Immature natural killer cell (primary cell): ENCODE data around the gene VAMP4. TPM values are rescaled to one million over a fixed set of nuclear protein-coding genes. Genes with fewer than 3 reads are reported as not detected.
"Not testable (repeated sequence)": the region's sequence is repeated elsewhere in the genome, so short reads cannot be mapped to it uniquely, and the experiment has no call there.

Source experiments
- DNase-seq, 3 donors: peaks; one replicate each; pipeline ENCODE4 v3.0.0; 2022; ENCODE audit warnings: mixed read lengths in 1 of 3
- H3K27ac Mint-ChIP-seq, 6 donors: one replicate each; pipeline ENCODE4 v1.8.0; 2020; ENCODE audit warnings: mixed read lengths in 6 of 6, mild to moderate bottlenecking in 5 of 6, inconsistent platforms in 4 of 6, moderate library complexity in 3 of 6
- H3K27me3 Mint-ChIP-seq, 3 donors: one replicate each; pipeline ENCODE4 v1.8.0; 2020 to 2021; ENCODE audit warnings: low read depth in 3 of 3, mild to moderate bottlenecking in 3 of 3, mixed read lengths in 3 of 3, moderate library complexity in 3 of 3, inconsistent platforms in 1 of 3
- H3K36me3 Mint-ChIP-seq, 3 donors: one replicate each; pipeline ENCODE4 v1.8.0; 2020; ENCODE audit warnings: mixed read lengths in 3 of 3, inconsistent platforms in 2 of 3, mild to moderate bottlenecking in 2 of 3
- H3K4me1 Mint-ChIP-seq, 2 donors: one replicate each; pipeline ENCODE4 v1.8.0; 2020; ENCODE audit warnings: inconsistent platforms in 2 of 2, mild to moderate bottlenecking in 2 of 2, mixed read lengths in 2 of 2, moderate library complexity in 1 of 2
- H3K4me3 Mint-ChIP-seq, 5 donors: one replicate each; pipeline ENCODE4 v1.8.0; 2020; ENCODE audit warnings: mild to moderate bottlenecking in 5 of 5, mixed read lengths in 5 of 5, inconsistent platforms in 3 of 5, moderate library complexity in 3 of 5
- H3K9me3 Mint-ChIP-seq, 6 donors: one replicate each; pipeline ENCODE4 v1.8.0; 2020; ENCODE audit warnings: mild to moderate bottlenecking in 6 of 6, mixed read lengths in 6 of 6, inconsistent platforms in 4 of 6, moderate library complexity in 3 of 6
- polyA plus RNA-seq, 3 donors: library from polyadenylated mRNA; unstranded; fragments of 300-500 nt; fragmentation: Illumina TruSeq; gene quantifications; one replicate each; pipeline ENCODE4 v1.2.3, GENCODE V29; 2021

The VAMP4 gene
- polyA plus RNA-seq, 3 donors from 2014 or later: 21.7 to 31.1 (median 24.0) TPM

DNA sequence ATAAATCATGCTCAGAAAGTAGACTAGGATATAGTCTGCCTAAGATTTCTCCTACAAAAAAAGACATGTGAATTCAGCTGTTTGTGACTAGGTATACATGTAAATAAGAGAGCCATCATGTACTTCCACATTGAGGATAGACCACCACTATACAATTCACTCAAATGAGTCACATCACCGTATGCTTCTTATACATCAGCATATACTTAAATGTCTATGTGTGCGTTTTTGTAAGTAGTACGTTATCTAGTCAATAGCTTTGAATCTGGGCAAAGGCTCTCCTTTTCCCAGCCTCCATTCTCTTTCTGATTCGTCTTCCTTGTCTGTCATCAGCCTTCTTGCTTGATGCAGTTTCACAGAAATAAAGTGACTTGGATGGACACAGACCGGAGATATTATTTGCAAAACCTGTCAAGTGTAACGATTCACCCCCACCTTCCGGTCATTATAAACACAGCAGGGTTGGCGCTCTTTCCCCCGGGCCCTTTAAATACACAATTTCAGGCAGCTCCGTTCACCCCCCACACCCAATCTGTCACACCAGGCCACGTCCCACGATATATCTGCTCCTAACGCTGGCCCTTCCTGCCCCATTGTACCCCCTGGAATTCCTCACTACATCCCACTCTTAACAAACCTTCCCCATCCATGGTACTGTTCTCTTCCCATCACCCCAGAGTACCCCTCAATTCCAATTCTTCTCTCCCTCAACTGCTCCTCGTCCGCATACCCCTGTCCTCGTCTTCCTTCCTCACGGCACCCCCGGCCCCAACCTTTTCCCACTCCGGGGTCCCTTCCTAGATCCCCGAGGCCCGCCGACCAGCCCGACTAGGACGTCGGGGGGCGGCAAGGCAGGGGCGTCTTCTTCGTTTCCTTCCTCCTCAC is 636 bp downstream of the VAMP4 start:
- Mint-ChIP-seq H3K36me3 (peaks cover 4 to 5% (median 4%) of the 10 kb centered on the region in 3 donors), H3K27ac (peak overlapping the region; percentile 97 to 100 (median 98)), H3K4me1 (peaks cover 49 to 54% of the 10 kb centered on the region in 2 donors), H3K27me3 (peaks cover 3 to 7% (median 5%) of the 10 kb centered on the region in 3 donors), H3K4me3 (peak overlapping the region; percentile 94 to 99 (median 97)), H3K9me3 (no peaks in the 10 kb centered on the region)
- peak; percentile 41 to 48 (median 44) for DNase-seq

DNA sequence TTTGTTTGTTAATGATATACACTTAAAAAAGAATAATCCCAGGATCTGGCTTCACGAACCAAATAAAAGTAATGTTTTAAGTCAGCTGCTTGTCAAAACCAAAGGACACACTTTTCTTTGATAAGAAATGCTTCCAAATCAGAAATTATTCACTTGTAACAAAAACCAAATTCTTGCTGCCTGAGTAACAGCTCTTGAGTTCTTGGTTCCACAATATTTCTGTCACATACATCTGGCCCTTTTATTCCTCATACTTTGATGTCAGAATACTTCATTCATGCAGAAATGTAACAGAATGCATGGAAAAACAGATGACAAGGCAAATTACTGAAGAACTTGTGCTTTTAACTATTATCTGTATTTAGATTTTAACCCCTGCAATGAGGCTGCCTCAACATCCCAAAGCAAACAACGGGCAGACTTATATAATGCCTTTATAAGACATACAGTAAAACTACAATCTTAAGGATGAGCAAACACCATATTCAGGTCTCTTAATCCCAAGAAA is 1.5 kb downstream of the VAMP4 start:
- DNase-seq: no peak
- Mint-ChIP-seq H3K4me1 (peaks cover 50 to 56% of the 10 kb centered on the region in 2 donors), H3K4me3 (peak overlapping the region; percentile 94 to 99 (median 97)), H3K9me3 (no peaks in the 10 kb centered on the region), H3K36me3 (peaks cover 4 to 12% (median 6%) of the 10 kb centered on the region in 3 donors), H3K27me3 (peaks cover 3 to 7% (median 5%) of the 10 kb centered on the region in 3 donors), H3K27ac (peak overlapping the region; percentile 51 to 100 (median 88))

DNA sequence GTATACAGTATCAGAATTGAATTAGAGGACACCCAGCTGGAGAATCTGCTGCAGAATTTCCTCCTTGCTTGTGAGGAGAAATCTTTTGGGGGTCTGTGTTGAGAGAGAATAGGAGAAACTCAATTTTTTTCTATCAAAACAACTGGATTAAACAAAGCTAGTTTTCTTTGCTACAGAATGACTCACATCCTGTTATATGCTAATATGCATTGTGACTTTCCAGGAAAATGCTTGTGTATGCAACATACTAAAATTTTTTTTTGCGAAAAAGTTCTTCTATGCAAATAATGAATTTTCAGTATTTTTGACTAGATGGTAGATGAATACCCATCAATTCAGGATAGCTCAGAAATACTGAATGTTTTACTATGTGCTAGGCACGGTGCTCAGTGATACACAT is 2.2 kb downstream of the VAMP4 start:
- DNase-seq: no peak
- Mint-ChIP-seq H3K4me1 (peaks cover 53 to 61% of the 10 kb centered on the region in 2 donors), H3K9me3 (no peaks in the 10 kb centered on the region), H3K27ac (peak overlapping the region in 5 of 6 donors; percentile 68 to 100 (median 97)), H3K36me3 (peaks cover 4 to 14% (median 8%) of the 10 kb centered on the region in 3 donors), H3K4me3 (peak overlapping the region; percentile 5 to 99 (median 96)), H3K27me3 (peaks cover 3 to 7% (median 5%) of the 10 kb centered on the region in 3 donors)

DNA sequence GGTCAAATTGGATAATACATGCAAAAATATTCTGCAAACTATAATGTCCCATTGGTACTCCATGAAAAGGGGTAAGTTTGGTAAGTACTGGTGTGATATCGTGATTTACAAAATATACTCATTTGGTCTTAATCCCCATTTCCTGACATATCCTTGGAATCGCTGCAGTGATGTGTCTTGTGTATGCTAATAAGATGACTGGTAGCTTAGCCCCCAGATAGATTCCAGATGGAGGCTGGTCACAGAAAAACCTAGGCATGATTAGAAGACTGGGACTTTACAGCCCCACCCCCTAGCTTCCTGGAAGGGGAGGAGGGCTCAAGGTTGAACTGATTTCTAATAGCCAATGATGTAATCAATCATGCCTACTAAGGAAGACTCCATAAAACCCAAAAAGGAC is 3.0 kb downstream of the VAMP4 start:
- Mint-ChIP-seq H3K36me3 (peaks cover 4 to 14% (median 8%) of the 10 kb centered on the region in 3 donors), H3K9me3 (no peaks in the 10 kb centered on the region), H3K4me1 (peaks cover 51 to 61% of the 10 kb centered on the region in 2 donors), H3K27ac (peak overlapping the region in 4 of 6 donors; percentile 17 to 97 (median 74)), H3K4me3 (peak overlapping the region in 2 of 5 donors; percentile 37 to 96), H3K27me3 (peaks cover 3 to 7% (median 5%) of the 10 kb centered on the region in 3 donors)
- DNase-seq: no peak

DNA sequence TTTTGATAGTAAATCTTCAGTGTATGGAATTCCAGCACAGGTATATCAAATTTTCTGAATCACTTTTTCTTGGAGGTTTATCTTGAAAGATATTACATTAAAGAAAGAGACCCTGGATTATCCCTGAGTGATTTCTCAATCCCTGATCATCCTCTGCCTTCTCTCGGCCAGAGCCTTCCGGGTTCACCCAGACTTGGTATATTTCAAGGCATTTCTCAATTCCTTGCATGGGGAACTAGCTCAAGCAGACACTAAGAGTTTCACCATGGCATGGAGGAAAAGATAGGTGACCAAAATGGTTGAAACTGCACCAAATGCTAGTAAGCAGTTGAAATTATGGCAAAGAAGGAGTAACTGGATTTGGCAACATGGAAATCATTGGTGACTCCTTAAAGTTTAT is 5.7 kb downstream of the VAMP4 start:
- no peak for DNase-seq
- H3K4me3 Mint-ChIP-seq: no peak overlapping the region
- no peaks in the 10 kb centered on the region for H3K9me3 Mint-ChIP-seq
- H3K36me3 Mint-ChIP-seq: peaks cover 7 to 14% (median 8%) of the 10 kb centered on the region in 3 donors
- H3K27ac Mint-ChIP-seq: no peak overlapping the region
- H3K27me3 Mint-ChIP-seq: peaks cover 0 to 2% (median 0%) of the 10 kb centered on the region in 3 donors
- H3K4me1 Mint-ChIP-seq: peaks cover 31 to 52% of the 10 kb centered on the region in 2 donors

DNA sequence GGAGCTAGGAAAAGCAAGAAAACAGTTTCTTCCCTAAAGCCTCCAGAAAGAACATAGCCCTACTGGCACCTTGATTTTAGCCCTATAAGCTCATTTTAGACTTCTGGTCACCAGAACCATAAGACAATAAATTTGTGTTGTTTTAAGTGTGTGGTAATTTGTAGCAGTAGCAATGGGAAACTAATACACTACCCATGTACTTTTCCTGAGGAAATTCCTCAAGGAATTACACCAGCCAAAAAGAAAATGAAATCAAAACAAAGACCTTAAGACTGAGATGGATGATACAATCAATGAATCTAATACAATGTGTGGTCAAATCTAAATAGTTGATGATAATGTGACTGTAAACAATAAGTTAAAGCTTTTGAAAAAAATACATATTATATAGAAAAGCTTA is 11.8 kb downstream of the VAMP4 start:
- H3K9me3 Mint-ChIP-seq: no peaks in the 10 kb centered on the region
- peaks cover 2 to 34% of the 10 kb centered on the region in 2 donors for H3K4me1 Mint-ChIP-seq
- no peak overlapping the region for H3K4me3 Mint-ChIP-seq
- no peak overlapping the region for H3K27ac Mint-ChIP-seq
- H3K27me3 Mint-ChIP-seq: no peaks in the 10 kb centered on the region
- DNase-seq: no peak
- H3K36me3 Mint-ChIP-seq: peaks cover 18 to 27% (median 21%) of the 10 kb centered on the region in 3 donors

DNA sequence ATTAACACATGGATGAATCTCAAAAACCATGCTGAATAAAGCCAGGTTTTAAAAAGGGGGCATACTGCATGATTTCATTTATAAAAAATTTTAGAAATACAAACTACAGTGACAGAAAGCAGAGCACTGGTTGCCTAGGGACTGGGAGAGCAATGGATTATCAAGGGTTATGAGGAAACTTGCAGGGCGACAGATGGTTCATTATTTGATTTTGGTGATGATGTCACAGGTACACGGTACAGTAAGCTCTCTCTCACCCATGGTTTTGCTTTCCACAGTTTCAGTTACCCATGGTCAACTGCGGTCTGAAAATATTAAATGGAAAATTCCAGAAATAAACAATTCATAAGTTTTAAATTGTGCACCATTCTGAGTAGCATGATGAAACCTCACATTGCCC is 14.1 kb downstream of the VAMP4 start:
- no peak overlapping the region for H3K4me3 Mint-ChIP-seq
- no peak for DNase-seq
- no peaks in the 10 kb centered on the region for H3K27me3 Mint-ChIP-seq
- H3K4me1 Mint-ChIP-seq: peaks cover 2 to 32% of the 10 kb centered on the region in 2 donors
- peak overlapping the region in 2 of 6 donors; percentile 50 to 58 for H3K27ac Mint-ChIP-seq
- H3K9me3 Mint-ChIP-seq: peaks cover 7 to 13% (median 11%) of the 10 kb centered on the region in 6 donors
- peaks cover 31 to 41% (median 32%) of the 10 kb centered on the region in 3 donors for H3K36me3 Mint-ChIP-seq

DNA sequence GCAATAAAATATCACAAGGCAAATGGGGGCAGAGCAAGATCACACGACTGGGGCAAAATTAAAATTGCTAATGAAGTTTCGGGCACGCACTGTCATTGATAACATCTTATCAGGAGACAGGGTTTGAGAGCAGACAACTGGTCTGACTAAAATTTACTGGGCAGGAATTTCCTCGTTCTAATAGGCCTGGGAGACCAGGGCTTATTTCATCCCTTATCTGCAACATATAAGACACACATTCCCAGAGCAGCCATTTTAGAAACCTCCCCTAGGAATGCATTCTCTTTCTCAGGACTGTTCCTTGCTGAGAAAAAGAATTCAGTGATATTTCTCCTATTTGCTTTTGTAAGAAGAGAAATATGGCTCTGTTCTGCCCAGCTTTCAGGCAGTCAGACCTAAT is 18.7 kb downstream of the VAMP4 start:
- Mint-ChIP-seq H3K4me1 (peaks cover 11 to 24% of the 10 kb centered on the region in 2 donors), H3K36me3 (peaks cover 36 to 57% (median 45%) of the 10 kb centered on the region in 3 donors), H3K9me3 (peaks cover 13 to 21% (median 17%) of the 10 kb centered on the region in 6 donors)
- H3K4me3 Mint-ChIP-seq, H3K27me3 Mint-ChIP-seq, H3K27ac Mint-ChIP-seq, DNase-seq: not testable (repeated sequence)

DNA sequence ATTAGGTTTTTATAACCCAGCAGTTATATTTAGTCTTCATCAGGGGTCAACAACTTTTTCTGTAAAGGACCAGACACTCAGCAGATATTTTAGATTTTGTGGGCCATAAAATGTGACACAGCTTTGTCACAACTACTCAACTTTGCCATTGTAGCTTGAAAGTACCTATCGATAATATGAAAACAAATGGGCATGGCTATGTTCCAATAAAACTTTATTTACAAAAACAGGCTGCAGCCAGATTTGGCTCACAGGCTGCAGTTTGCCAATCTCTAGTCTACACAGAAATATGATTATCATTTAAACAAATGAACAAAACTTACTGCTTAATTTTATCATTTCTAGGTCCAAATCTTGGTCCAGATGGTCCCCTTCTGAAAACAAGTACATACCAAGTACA is 23.0 kb downstream of the VAMP4 start:
- Mint-ChIP-seq H3K27me3 (no peaks in the 10 kb centered on the region), H3K27ac (no peak overlapping the region)

DNA sequence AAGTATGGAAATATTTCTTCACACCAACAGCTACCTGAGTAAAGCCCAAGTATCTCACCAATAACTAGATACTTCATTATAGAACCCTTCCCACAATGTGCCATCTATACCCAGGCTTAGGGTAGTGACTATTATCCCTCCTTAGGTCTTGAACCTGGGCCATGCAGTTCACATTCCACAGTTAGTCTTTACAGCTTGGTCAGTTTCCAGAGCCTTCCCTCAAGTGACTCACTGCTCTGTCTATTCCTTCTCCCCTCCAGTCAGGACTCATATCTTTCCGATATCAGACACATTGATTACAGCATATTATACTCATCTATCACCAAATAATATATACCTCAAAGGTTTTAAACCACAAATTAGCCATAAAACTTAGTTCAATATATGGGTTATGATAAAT is 23.6 kb downstream of the VAMP4 start:
- Mint-ChIP-seq H3K4me3 (no peak overlapping the region), H3K36me3 (peaks cover 10 to 27% (median 16%) of the 10 kb centered on the region in 3 donors), H3K4me1 (peaks cover 13 to 24% of the 10 kb centered on the region in 2 donors), H3K9me3 (peaks cover 7 to 13% (median 11%) of the 10 kb centered on the region in 6 donors), H3K27ac (no peak overlapping the region), H3K27me3 (no peaks in the 10 kb centered on the region)
- no peak for DNase-seq

More for the DNA sequence above, 23.0 kb downstream of the VAMP4 start:
- Mint-ChIP-seq H3K4me3 (no peak overlapping the region), H3K9me3 (peaks cover 13 to 20% (median 17%) of the 10 kb centered on the region in 6 donors), H3K36me3 (peaks cover 15 to 33% (median 20%) of the 10 kb centered on the region in 3 donors), H3K4me1 (peaks cover 13 to 24% of the 10 kb centered on the region in 2 donors)
- no peak for DNase-seq

DNA sequence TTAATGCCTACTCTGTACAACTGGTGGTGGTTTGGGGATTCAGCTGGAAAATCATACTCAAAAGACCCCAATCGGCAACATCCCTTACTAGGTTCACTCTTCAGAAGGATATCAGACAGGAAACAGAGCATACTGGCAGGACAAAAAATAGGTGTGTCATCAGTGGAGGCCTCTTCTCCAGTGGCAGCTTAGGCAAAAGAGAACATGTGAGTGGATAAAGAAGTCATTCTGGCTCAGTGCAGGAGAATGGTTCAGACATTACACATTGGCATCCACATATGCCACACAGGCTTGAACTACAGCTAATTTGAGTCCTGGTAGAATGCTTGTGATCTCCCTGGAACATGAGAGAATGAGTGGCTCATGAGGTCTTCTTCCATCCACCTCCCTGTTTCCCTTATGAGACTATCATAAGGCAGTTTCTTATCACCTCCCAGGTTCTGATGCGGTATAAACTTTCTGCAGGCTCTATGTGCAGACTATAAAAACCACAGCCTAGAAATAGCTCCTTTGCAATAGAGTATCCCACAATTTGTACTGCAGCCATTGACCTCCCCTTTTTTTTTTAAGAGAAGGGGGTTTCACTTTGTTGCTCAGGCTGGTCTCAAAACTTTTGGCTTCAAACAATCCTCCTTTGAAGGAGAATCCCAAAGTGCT is 24.7 kb downstream of the VAMP4 start:
- H3K36me3 Mint-ChIP-seq: peaks cover 4 to 17% (median 8%) of the 10 kb centered on the region in 3 donors
- DNase-seq: no peak
- peaks cover 0 to 4% (median 1%) of the 10 kb centered on the region in 6 donors for H3K9me3 Mint-ChIP-seq
- H3K27me3 Mint-ChIP-seq: no peaks in the 10 kb centered on the region
- H3K4me3 Mint-ChIP-seq: no peak overlapping the region
- peaks cover 13 to 33% of the 10 kb centered on the region in 2 donors for H3K4me1 Mint-ChIP-seq
- H3K27ac Mint-ChIP-seq: peak overlapping the region in 1 of 6 donors; percentile 17

DNA sequence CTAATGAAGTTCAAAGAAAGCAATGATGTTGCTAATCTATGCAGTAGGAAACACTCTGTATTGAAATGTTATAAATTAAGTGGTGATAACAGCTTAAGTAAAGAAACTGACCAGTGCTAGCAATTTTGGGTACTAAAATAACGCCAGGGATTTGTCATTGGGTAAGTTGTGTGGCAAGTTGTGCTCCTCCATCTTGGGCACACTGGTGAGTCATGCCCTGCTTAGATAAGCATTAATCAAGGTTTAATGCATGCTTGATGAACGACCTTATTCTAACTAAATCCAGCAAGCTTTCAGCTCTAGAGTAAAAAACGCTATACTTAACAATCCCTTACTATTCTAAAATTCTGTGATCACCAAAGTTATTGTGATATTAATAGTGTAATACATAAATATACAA is 25.2 kb downstream of the VAMP4 start:
- H3K4me1 Mint-ChIP-seq: peaks cover 13 to 33% of the 10 kb centered on the region in 2 donors
- H3K27ac Mint-ChIP-seq: no peak overlapping the region
- no peaks in the 10 kb centered on the region for H3K27me3 Mint-ChIP-seq
- H3K4me3 Mint-ChIP-seq: no peak overlapping the region
- H3K36me3 Mint-ChIP-seq: peaks cover 4 to 16% (median 7%) of the 10 kb centered on the region in 3 donors
- no peak for DNase-seq
- peaks cover 0 to 4% (median 0%) of the 10 kb centered on the region in 6 donors for H3K9me3 Mint-ChIP-seq

DNA sequence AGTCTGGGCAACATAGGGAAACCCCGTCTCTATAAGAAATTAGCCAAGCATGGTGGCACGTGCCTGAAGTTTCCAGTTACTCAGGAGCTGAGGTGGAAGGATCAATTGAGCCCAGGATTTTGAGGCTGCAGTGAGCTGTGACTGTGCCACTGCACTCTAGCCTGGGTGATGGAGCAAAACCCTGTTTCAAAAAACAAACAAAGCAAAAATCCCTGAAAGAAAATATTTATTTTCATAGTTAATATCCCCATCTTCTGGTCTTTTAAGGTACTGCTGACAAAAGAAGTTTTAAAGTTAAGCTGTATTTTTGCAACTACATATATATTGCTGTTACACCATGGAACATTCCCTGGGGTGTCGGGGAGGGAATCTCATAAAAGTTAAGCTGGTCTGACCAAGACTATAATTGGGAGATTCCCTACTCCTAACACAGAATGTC is 26.0 kb downstream of the VAMP4 start:
- no peak for DNase-seq
- H3K4me3 Mint-ChIP-seq: no peak overlapping the region
- H3K27ac Mint-ChIP-seq: no peak overlapping the region
- peaks cover under 1 to 8% (median under 1%) of the 10 kb centered on the region in 3 donors for H3K36me3 Mint-ChIP-seq
- H3K9me3 Mint-ChIP-seq: peaks cover 0 to under 1% (median 0%) of the 10 kb centered on the region in 6 donors
- no peaks in the 10 kb centered on the region for H3K27me3 Mint-ChIP-seq
- H3K4me1 Mint-ChIP-seq: peaks cover 10 to 29% of the 10 kb centered on the region in 2 donors
